ENCODE results near the gene CARD9.

- TF ChIP-seq CTCF (conservative IDR thresholded peaks at IDR 0.05) (no peak), EZH2 (IDR thresholded peaks at IDR 0.05; ENCODE audit: low read depth) (no peak)
Measured at GRCh38 chr9:136401173-136401922, 27.9 kb upstream of the CARD9 start.

All from PC-9 (cell line).